Jurkat, Clone E6-1 (cell line): Measurements from ENCODE around the gene ACER3.
A peak's percentile ranks its signal among the peaks of the same experiment; 100 is the strongest.
"Not testable (repeated sequence)": the region's sequence is repeated elsewhere in the genome, so short reads cannot be mapped to it uniquely, and the experiment has no call there.

Experiments used
- DNase-seq: peaks from one replicate; pipeline ENCODE4 v3.0.0-alpha.2; 2011; ENCODE audit warnings: low read depth, low spot score
- H3K4me3 ChIP-seq: 2 replicates; pipeline ENCODE4 v1.5.1; 2011; ENCODE audit warnings: mild to moderate bottlenecking, low read length, control low read depth, moderate library complexity

Gene ACER3

DNA sequence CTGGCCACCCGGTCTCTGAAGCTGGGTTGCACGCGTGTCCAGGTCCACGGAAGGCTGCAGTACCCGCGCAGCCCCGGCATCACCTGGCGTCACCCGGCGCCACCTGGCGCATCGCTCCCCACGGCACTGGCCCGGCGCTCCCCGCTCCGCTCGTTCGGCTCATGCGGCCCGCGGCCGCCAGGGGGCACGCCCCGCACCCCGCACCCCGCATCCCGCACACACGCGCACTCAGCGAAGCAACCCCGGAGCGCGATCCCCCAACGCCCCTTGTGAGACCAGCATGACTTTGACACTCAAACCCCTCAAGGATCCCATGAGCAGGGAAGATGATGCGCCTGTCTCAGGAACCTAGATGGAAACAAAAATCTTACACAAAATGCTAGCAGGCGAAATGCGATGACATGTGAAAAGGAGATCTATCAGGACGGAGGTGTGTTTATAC is 185.4 kb downstream of the ACER3 start:
- no peak for DNase-seq
- no peak overlapping the region for H3K4me3 ChIP-seq

DNA sequence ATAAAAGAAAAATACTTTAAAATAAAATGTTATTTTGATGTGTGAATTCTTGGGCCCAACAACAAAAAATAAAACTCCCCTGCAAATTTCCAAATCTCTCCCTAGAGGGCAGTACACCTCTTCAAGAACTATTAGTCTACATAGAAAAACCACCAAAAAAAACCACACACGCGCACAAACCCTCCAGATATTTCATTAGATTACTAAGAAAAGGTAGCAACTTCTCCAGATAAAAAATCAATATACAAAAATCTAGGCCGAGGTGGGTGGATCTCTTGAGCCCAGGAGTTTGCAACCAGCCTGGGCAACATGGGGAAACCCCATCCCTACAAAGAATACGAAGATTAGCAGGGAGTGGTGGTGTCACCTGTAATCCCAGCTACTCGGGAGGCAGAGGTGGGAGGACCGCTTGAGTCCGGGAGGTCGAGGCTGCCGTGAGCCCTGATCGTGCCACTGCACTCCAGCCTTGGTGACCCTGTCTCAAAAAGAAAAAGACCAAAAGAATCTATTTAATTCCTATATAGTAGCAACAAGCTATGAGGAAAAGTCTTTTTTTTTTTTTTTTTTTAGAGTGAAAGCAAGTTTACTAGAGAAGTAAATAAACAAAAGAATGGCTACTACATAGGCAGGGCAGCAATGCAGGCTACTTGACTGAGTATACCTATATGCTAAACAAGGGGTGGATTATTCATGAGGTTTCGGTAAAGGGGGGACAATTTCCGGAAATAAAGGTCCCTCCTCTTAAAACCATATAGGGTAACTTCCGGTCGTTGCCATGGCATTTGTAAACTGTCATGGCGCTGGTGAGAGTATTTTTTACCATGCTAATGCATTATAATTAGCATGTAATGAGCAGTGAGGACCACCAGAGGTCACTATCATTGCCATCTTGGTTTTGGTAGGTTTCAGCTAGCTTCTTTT is 186.5 kb downstream of the ACER3 start:
- peak; percentile 95 for DNase-seq
- H3K4me3 ChIP-seq = peak overlapping the region; percentile 53

DNA sequence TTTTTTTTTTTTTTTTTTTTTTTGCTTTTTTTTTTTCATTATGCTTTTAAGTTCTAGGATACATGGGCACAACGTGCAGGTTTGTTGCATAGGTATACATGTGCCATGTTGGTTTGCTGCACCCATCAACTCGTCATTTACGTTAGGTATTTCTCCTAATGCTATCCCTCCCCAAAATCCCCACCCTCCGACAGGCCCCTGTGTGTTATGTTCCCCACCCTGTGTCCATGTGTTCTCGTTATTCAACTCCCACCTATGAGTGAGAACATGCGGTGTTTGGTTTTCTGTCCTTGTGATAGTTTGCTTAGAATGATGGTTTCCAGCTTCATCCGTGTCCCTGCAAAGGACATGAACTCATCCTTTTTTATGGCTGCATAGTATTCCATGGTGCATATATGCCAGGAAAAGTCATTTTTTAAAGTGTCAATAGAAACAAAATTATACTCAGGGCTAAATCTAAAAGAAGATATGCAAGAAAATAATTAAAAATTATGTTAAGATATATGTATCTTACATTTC is 187.3 kb downstream of the ACER3 start:
- not testable (repeated sequence) for DNase-seq

DNA sequence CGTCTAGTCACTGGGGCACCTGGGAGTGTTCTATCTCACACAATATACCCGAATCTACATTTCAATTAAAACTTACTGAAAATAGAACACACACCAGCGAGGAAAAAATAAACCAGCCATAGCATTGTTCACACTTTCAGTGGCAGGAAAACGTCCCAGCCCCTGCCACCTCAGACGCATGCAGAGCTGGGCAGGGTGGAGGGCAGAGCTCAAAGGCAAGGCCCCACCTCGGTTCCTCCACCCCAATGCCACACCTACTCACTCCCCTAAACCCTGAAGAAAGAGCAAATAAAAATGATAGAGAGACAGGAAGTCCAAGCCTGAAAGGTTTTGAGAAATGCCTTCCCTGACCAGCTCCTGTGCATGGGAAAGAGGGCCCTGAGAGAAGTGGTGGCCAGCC is 188.3 kb downstream of the ACER3 start:
- no peak for DNase-seq
- no peak overlapping the region for H3K4me3 ChIP-seq

More for the DNA sequence above, 187.3 kb downstream of the ACER3 start:
- H3K4me3 ChIP-seq = not testable (repeated sequence)

DNA sequence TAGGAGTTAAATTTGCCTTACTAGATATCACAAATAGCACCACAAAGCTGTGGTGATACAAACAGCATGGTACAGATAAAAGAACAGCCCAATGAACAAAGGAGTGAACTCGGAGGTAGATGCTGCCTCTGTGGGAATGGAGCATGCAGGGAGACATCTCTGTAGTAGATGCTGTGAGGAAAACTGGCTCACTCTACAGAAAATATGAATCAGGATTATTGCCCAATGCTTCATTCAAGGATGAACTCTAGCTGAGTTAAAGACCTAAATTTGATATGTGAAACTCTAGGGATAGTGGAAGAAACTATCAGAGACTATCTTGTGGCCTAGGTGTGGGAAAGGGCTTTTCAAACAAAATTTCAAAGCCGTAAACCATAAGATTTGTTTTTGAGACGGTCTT is 190.8 kb downstream of the ACER3 start:
- H3K4me3 ChIP-seq = no peak overlapping the region
- no peak for DNase-seq

DNA sequence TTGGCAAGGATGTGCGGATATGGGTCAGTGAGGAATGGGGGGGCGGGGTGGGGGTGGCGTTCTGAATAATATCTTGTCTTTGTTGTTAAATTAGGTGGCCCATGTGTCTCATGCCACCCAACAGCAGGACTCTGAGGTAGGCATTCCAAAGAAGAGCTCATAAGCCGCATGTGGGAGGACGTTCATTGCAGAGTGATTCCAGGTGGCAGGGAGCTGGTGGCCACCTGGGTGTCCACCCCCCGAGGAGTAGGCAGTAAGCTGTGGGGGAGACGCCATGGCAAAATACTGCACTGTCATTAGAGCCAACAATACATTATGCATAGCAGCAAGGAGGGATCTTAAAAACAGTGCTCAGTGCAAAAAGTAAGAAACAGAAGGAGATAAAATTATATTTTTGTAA is 191.8 kb downstream of the ACER3 start:
- DNase-seq = no peak
- no peak overlapping the region for H3K4me3 ChIP-seq

DNA sequence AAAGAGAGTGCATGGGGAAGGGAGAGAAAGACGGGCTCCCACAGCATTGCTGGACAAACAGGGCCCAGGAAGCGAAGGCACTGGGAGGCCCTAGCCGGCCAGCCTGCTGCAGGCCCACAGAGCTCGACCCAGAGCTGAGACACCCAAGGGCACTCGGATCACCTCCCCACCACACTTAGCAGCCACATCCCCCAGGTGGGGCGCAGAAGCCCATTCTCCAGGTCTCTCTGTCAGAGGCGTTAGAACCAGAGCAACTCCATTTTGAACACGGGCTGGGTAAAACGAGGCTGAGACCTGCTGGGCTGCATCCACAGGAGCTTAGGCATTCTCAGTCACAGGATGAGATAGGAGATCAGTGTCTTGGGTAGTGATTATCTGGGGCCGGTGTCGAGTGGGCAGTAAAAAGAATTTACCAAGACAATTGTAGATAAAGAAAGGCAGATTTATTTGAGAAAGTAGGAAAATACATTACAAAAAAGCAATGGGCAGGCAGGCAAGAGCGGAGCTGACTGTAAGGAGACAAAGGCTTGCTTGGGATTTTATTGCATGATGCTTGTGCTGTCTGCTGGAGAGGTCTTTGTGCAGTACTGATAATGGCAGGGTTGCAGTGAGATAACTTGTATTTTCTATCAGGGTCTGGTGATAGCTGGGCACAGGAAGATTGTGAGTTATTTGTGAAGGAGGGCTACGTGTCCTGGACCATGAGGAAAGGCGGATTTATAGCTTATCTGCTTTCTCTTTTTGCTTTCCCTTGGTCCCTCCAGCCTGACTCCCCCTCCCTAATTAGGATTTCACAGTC is 192.7 kb downstream of the ACER3 start:
- DNase-seq = no peak

DNA sequence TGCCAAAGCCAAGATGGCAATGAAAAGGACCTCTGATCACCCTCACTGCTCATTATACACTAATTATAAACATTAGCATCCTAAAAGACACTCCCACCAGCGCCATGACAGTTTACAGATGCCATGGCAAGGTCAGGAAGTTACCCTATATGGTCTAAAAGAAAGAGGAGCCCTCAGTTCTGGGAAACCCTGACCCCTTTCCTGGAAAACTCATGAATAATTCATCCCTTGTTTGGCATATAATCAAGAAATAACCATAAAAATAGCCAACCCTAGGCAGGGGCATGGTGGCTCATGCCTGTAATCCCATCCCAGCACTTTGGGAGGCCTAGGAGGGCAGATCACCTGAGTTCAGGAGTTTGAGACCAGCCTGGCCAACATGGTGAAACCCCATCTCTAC is 193.4 kb downstream of the ACER3 start:
- no peak for DNase-seq
- no peak overlapping the region for H3K4me3 ChIP-seq

More for the DNA sequence above, 192.7 kb downstream of the ACER3 start:
- no peak overlapping the region for H3K4me3 ChIP-seq

DNA sequence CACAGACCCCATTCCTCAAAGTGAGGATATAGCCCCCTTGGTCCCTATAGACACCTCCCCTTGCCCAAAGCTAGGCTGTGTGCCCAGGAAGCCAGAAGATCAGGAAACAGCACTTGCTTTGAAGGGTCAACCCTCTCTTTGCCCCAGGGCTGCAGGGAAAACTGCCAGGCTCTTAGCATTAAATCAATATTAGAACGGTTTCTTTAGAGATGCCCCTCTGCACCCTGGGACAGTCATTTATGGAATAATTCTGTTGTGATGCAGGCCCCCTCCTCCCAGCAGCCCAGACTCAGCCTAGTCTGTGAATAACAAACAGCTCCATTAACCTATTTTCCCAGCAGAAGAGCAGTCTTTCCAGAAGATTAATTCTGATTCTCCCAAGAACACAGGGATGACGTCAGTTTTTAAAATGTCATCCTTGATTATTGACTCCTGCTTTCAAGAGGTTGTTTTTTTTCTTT is 194.4 kb downstream of the ACER3 start:
- no peak for DNase-seq
- no peak overlapping the region for H3K4me3 ChIP-seq

DNA sequence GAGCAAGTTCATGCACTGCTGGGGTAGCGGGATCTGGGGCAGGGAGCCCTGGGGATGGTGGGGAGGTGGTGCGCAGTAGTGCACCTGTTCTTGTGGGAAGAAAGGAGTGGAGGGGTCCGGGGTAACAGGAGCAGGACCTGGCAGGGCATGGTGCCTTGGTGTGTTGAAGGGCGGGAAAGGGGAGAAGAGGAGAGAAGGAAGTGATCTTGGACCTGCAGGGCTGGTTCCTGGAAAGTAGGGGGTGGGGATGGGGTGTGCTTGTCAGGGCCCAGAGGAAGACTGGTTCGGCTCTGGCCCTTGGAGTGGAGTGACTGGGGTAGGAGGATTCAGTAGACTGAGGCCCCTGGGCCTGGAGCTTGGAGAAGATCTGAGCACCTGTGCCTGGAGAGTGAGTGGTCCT is 195.2 kb downstream of the ACER3 start:
- no peak for DNase-seq
- H3K4me3 ChIP-seq = no peak overlapping the region

DNA sequence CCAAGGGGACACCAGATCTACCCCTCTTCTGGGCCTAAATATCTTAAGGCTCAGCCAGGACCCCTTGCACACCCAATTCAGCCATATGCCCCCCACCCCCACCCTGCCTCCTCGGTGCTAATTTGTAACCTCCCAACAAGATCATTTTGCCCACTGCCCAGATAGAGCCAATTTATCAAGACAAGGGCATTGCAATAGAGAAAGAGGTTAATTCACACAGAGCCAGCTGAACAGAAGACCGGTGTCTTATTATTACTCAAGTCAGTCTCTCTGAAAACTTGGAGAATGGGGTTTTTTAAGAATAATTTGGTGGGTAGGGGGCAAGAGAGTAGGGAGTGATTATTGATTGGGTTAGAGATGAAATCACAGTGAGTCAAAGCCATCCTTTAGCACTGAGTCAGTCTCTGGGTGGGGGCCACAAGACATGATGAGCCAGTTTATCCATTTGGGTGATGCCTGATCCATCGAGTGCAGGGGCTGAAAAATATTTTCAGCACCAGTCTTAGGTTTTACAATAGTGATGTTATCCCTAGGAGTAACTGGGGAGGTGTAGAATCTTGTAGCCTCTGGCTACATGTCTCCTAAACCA is 196.2 kb downstream of the ACER3 start:
- no peak overlapping the region for H3K4me3 ChIP-seq
- DNase-seq = no peak

DNA sequence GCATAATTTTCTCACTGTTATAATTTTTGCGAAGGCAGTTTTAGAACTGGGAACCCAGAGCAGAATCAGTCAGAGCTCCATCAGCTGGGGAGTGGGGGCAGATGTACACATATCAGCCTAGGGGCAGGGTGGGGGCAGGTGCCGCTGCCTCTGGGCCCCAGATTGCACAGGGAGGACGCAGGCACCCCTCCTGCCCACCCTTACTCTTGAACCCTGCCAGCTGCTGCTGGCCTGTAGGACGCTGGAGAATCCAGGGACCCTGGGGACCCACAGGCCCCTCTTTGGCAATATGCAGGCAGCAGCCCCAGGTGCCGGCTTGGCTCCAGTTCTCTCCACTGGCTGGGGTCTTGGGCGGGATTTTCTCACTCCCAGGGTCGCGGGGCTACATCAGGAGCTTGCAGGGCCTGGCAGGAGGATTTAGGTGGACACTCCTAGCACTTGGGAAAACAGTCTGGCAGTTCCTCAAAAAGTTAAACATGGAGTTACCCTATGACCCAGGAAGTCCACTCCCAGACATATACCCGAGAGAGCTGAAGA is 197.3 kb downstream of the ACER3 start:
- H3K4me3 ChIP-seq = no peak overlapping the region
- no peak for DNase-seq

DNA sequence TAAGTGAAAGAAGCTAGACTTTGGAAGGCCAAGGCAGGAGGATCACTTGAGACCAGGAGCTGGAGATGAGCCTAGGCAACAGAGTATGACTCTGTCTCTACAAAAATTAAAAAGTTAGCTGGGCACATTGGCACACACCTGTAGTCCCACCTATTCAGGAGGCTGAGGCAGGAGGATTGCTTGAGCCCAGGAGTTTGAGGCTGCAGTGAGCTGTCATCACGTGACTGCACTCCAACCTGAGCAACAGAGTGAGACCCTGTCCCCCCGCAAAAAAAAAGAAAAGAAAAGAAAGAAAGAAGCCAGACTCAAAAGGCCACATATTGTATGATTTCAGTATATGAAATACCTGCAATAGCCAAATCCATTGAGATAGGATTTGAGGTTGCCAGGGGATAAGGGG is 198.2 kb downstream of the ACER3 start:
- H3K4me3 ChIP-seq = no peak overlapping the region
- no peak for DNase-seq

DNA sequence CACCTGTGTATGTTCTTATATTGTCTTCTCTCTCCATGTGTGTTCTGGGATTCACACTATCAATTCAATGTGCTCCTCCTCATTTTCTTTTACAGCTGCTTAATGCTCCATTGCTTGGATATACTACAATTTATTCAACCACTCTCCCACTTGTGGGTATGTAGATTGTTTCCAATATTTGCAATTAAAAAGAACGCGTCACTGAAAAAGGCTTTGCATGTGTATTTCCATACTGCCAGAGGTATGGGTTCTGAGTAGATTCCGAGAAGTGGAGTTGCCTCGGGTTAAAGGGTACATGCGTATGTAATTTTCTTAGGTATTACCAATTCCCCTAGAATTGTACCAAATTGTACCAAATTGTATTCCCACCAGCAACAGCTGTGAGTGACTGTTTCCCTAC is 199.1 kb downstream of the ACER3 start:
- DNase-seq = no peak
- H3K4me3 ChIP-seq = no peak overlapping the region

DNA sequence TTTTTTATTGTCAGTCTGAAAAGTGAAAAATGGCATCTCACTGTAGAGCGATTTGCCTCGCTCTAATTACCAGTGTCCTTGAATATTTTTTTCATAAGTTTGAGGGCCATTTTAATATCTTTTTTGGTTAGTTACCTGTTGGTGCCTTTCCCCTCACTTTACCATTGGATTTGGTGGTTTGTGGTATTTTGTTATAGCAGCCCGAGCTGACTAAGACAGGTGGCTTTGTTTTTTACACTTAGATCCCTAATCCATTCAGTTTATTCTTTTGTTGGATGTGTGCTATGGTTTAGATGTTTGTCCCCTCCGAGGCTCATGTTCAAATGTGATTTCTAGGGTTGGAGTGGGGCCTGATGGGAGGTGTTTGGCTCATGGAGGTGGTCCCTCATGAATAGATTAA is 199.5 kb downstream of the ACER3 start:
- DNase-seq = no peak

DNA sequence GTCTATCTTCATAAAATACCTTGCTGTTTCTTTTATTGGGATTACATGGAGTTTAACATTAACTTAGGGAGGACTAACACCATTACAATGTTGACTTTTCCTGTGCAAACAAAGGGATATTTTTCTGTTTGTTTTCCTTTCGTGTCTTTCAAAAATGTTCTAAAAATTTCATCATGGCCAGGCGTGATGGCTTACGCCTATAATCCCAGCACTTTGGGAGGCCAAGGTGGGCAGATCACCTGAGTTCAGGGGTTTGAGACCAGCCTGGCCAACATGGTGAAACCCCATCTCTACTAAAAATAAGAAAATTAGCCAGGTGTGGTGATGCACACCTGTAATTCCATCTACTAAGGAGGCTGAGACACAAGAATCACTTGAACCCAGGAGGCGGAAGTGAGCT is 200.5 kb downstream of the ACER3 start:
- not testable (repeated sequence) for H3K4me3 ChIP-seq, DNase-seq

More for the DNA sequence above, 199.5 kb downstream of the ACER3 start:
- no peak overlapping the region for H3K4me3 ChIP-seq

DNA sequence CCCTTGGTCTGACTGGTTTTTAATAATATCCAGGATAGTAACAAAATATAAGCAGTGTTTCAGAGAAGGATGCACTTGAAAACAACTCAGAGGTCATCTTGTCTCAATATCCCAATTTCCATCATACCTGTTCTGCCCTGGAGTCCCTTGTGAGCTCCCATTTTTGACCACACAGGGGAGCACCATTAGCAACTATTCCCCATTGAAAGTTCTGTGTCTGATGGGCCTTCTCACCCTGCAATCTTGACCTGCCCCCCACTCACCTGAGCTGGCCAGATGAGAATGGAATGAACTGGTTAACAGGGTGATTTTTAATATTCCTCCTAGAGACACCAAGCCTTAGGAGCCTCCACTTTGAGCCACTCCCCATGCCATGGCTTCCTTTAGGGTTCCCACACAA is 202.2 kb downstream of the ACER3 start:
- no peak for DNase-seq
- H3K4me3 ChIP-seq = no peak overlapping the region

DNA sequence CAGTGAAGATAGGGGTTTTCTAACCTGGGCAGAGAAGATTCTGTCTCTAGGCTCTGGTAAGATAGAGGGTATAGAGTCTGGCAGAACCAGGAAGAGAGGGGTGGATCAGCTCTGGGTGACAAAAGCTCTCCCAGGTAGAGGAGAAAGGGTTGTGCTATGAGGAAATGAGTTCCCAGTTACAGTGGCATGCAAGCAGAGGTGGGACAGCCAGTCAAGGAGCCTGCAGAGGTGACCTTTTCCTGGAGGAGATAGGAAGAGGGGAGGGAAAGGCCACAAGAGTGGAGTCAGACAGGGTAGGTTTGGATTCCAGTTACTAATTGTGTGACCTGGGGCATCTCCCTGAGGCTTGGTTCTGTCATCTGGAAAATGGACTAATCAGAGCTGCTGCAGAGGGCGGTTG is 202.7 kb downstream of the ACER3 start:
- no peak overlapping the region for H3K4me3 ChIP-seq

DNA sequence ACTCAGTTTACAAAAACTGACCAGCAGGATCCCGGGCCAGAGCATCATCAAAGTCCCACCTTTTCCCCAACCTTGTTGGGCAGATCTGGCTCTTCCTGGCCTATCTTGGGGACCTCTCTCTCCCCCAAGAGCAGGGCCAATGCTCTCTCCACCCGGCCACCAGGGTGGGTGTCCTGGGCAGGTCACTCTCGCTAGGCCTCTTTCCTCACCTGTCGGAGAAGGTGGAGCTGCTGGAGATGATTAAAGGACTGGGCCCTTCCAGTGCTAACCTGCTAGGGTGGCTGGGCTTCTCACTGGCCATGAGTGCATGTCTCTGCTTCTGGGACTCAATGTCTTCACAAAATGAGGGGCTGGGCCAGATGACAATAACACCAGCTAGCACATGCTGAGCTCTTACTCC is 203.1 kb downstream of the ACER3 start:
- no peak for DNase-seq

More for the DNA sequence above, 202.7 kb downstream of the ACER3 start:
- DNase-seq = no peak

More for the DNA sequence above, 203.1 kb downstream of the ACER3 start:
- H3K4me3 ChIP-seq = no peak overlapping the region
